ENCODE results near the gene ENPP6. TPM values are rescaled to one million over a fixed set of nuclear protein-coding genes. Genes with fewer than 3 reads are reported as not detected.

ENPP6 gene
- total RNA-seq, 1 donor from 2014 or later, result 0.41 TPM

DNA sequence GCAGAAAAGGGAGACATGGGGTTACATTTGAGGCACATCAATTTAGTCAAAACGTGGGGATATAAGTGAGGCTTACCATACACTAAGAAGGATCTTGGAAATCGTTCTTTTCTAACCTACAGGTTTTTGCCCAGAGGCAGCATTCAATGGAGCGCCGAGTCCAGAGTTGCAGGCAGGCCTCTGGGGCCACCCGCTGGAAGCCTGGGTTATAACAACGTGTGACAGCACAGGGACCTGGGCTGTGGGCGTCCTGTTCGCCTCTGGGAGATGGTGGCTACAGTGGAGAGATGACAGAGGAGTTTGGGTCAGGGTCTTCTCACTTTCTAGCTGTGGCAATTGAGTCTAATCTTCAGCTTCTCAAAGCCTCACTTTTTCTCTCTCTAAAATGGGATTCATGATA is 53.9 kb downstream of the ENPP6 start:
- TF ChIP-seq, protein P1, sequence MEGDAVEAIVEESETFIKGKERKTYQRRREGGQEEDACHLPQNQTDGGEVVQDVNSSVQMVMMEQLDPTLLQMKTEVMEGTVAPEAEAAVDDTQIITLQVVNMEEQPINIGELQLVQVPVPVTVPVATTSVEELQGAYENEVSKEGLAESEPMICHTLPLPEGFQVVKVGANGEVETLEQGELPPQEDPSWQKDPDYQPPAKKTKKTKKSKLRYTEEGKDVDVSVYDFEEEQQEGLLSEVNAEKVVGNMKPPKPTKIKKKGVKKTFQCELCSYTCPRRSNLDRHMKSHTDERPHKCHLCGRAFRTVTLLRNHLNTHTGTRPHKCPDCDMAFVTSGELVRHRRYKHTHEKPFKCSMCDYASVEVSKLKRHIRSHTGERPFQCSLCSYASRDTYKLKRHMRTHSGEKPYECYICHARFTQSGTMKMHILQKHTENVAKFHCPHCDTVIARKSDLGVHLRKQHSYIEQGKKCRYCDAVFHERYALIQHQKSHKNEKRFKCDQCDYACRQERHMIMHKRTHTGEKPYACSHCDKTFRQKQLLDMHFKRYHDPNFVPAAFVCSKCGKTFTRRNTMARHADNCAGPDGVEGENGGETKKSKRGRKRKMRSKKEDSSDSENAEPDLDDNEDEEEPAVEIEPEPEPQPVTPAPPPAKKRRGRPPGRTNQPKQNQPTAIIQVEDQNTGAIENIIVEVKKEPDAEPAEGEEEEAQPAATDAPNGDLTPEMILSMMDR (IDR thresholded peaks at IDR 0.05; ENCODE audit: unreplicated experiment), result peak; percentile 38
- Mint-ChIP-seq H3K27me3 (ENCODE audit: unreplicated experiment) (no peaks in the 10 kb centered on the region), H3K4me1 (ENCODE audit: unreplicated experiment) (peaks cover 7% of the 10 kb centered on the region), H3K9me3 (ENCODE audit: unreplicated experiment) (no peaks in the 10 kb centered on the region), H3K4me3 (ENCODE audit: unreplicated experiment) (no peak overlapping the region), H3K27ac (ENCODE audit: unreplicated experiment) (no peak overlapping the region), H3K36me3 (ENCODE audit: low read depth, unreplicated experiment) (no peaks in the 10 kb centered on the region)
- DNase-seq (ENCODE audit: low spot score), result peak; percentile 78

DNA sequence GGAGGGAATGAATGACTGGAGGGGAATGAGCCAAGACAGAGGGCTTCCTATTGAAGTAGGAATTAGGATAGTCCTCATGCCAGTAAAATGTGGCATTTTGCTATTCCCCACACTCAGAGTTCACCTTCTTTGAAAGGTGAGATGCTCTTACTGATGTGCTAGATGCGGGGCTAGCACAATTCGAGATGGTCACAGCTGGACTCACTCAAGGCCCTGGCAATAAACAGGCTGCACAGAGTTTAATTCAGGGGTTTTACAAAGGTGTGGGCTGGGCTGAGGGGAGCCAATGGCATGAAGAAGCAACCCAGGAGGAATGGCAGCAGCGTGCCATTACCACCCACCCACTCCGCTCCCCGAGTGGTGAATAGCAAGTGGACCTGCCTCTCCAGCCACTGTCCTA is 55.1 kb downstream of the ENPP6 start:
- Mint-ChIP-seq H3K36me3 (ENCODE audit: low read depth, unreplicated experiment) (no peaks in the 10 kb centered on the region), H3K27ac (ENCODE audit: unreplicated experiment) (no peak overlapping the region), H3K4me3 (ENCODE audit: unreplicated experiment) (no peak overlapping the region), H3K4me1 (ENCODE audit: unreplicated experiment) (peaks cover 7% of the 10 kb centered on the region), H3K27me3 (ENCODE audit: unreplicated experiment) (no peaks in the 10 kb centered on the region), H3K9me3 (ENCODE audit: unreplicated experiment) (no peaks in the 10 kb centered on the region)
- TF ChIP-seq, protein P1 (IDR thresholded peaks at IDR 0.05; ENCODE audit: unreplicated experiment), result no peak
- DNase-seq (ENCODE audit: low spot score), result no peak

DNA sequence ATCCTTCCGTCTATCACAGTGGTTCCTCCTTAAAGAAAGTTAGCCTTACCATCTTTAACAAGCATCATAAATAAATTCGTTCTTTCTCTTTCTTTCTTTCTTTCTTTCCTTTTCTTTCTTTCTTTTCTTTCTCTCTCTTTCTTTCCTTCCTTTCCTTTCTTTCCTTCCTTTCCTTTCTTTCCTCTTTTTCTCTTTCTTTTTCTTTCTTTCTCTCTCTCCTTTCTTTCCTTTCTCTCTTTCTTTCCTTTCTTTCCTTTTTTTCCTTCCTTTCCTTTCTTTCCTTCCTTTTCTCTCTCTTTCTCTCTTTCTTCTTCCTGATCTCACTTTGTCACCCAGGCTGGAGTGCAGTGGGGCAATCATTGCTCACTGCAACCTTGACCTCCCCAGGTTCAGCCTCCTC is 60.4 kb downstream of the ENPP6 start:
- H3K36me3 Mint-ChIP-seq (ENCODE audit: low read depth, unreplicated experiment), result no peaks in the 10 kb centered on the region
- H3K27me3 Mint-ChIP-seq (ENCODE audit: unreplicated experiment), result peaks cover 4% of the 10 kb centered on the region
- H3K27ac Mint-ChIP-seq (ENCODE audit: unreplicated experiment), result no peak overlapping the region
- TF ChIP-seq, protein P1 (IDR thresholded peaks at IDR 0.05; ENCODE audit: unreplicated experiment), result no peak
- DNase-seq (ENCODE audit: low spot score), result no peak
- H3K4me3 Mint-ChIP-seq (ENCODE audit: unreplicated experiment), result no peak overlapping the region
- peaks cover 3% of the 10 kb centered on the region for H3K4me1 Mint-ChIP-seq (ENCODE audit: unreplicated experiment)
- H3K9me3 Mint-ChIP-seq (ENCODE audit: unreplicated experiment), result no peaks in the 10 kb centered on the region

DNA sequence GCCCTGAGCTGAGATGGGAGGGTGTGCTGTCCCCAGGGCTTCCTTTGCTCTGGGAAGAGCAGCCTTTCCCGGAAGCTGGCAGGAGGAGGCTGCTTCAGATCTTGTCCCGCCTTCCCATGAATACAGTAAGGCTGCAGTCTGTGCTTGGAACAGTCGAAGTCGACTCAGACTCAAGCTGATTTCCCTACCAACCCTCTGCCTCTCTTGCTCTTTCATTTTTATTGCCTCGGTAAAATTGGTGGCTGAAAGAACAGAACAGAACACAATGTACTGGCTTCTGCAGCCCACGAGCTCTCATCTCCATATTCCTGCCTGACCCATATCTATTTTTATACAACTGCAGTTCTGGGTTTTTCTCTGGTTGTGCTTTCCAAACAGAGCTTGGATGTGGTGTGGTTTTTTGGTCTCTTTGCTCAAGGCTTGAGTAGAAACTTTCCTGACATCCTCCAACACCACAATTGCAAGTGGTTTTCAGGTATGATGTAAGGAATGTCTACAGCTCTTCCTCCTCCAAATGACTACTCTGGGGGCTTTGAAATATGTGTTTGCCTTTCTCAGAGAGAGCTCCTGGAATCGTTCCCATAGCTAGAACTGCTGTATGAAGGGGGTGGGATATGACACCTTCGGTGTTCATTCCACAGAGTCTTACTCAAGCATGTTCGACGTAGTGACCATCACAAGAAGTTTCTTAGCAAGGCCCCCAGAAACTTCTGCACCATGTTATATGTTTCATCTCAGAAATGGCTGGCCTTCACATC is 61.3 kb downstream of the ENPP6 start:
- TF ChIP-seq, protein P1 (IDR thresholded peaks at IDR 0.05; ENCODE audit: unreplicated experiment), result no peak
- no peaks in the 10 kb centered on the region for H3K4me1 Mint-ChIP-seq (ENCODE audit: unreplicated experiment)
- DNase-seq (ENCODE audit: low spot score), result no peak
- H3K4me3 Mint-ChIP-seq (ENCODE audit: unreplicated experiment), result no peak overlapping the region
- no peaks in the 10 kb centered on the region for H3K9me3 Mint-ChIP-seq (ENCODE audit: unreplicated experiment)
- H3K27ac Mint-ChIP-seq (ENCODE audit: unreplicated experiment), result no peak overlapping the region
- H3K36me3 Mint-ChIP-seq (ENCODE audit: low read depth, unreplicated experiment), result no peaks in the 10 kb centered on the region
- H3K27me3 Mint-ChIP-seq (ENCODE audit: unreplicated experiment), result peaks cover 4% of the 10 kb centered on the region

DNA sequence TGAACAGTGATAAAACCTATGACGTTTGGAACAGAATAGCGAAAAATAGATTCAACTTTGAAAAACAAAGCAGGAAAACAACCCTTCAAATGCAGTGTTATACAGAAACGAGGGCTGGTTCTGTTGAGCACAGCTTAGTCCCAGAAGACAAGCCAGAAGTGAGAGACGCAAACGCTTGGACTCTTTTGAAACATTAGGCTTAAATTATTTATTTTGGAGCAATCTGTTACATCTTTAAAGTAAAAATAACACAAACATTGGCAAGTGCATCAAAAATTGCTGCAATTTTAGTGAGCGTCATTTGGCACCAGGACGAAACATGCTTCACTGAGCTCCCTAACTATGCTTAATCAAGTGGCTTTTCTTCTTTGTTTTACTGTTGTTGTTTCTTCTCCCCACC is 63.5 kb downstream of the ENPP6 start:
- Mint-ChIP-seq H3K27ac (ENCODE audit: unreplicated experiment) (no peak overlapping the region), H3K4me1 (ENCODE audit: unreplicated experiment) (no peaks in the 10 kb centered on the region), H3K36me3 (ENCODE audit: low read depth, unreplicated experiment) (no peaks in the 10 kb centered on the region)

More for the DNA sequence above, 63.5 kb downstream of the ENPP6 start:
- Mint-ChIP-seq H3K9me3 (ENCODE audit: unreplicated experiment) (no peaks in the 10 kb centered on the region), H3K27me3 (ENCODE audit: unreplicated experiment) (peaks cover 9% of the 10 kb centered on the region), H3K4me3 (ENCODE audit: unreplicated experiment) (no peak overlapping the region)
- TF ChIP-seq, protein P1 (IDR thresholded peaks at IDR 0.05; ENCODE audit: unreplicated experiment), result no peak
- no peak for DNase-seq (ENCODE audit: low spot score)
